Measurements from ENCODE around the gene ZBTB20. TPM values are rescaled to one million over a fixed set of nuclear protein-coding genes. Genes with fewer than 3 reads are reported as not detected.

The ZBTB20 gene
- polyA plus RNA-seq, 1 donor from 2014 or later: 42.6 TPM

- H3K27ac Mint-ChIP-seq: peak overlapping the region; percentile 36 to 61 (median 54)
Observed at GRCh38 chr3:114436182-114436581, 710.9 kb downstream of the ZBTB20 start.

GRCh38 chr3:114435386-114436115, 711.5 kb downstream of the ZBTB20 start:
- Mint-ChIP-seq H3K4me3 (peak overlapping the region in 1 of 4 donors; percentile 72), H3K27me3 (no peaks in the 10 kb centered on the region), H3K36me3 (peaks cover 6% of the 10 kb centered on the region), H3K27ac (peak overlapping the region; percentile 36 to 61 (median 54)), H3K4me1 (peaks cover 56 to 62% (median 60%) of the 10 kb centered on the region in 3 donors), H3K9me3 (no peaks in the 10 kb centered on the region)

More at GRCh38 chr3:114436182-114436581, 710.9 kb downstream of the ZBTB20 start:
- Mint-ChIP-seq H3K36me3 (peaks cover 4% of the 10 kb centered on the region), H3K27me3 (no peaks in the 10 kb centered on the region), H3K4me3 (peak overlapping the region in 2 of 4 donors; percentile 55 to 72), H3K4me1 (peaks cover 59 to 61% (median 59%) of the 10 kb centered on the region in 3 donors), H3K9me3 (no peaks in the 10 kb centered on the region)

- peaks cover 47 to 65% (median 55%) of the 10 kb centered on the region in 3 donors for H3K4me1 Mint-ChIP-seq
- H3K9me3 Mint-ChIP-seq: no peaks in the 10 kb centered on the region
- H3K27me3 Mint-ChIP-seq: no peaks in the 10 kb centered on the region
- H3K27ac Mint-ChIP-seq: peak overlapping the region in 2 of 3 donors; percentile 8 to 92
- H3K4me3 Mint-ChIP-seq: peak overlapping the region in 1 of 4 donors; percentile 49
- H3K36me3 Mint-ChIP-seq: peaks cover 1% of the 10 kb centered on the region
Observed at GRCh38 chr3:114432310-114432709, 714.8 kb downstream of the ZBTB20 start.

- Mint-ChIP-seq H3K36me3 (peaks cover 1% of the 10 kb centered on the region), H3K4me1 (peaks cover 32 to 50% (median 41%) of the 10 kb centered on the region in 3 donors), H3K27ac (peak overlapping the region; percentile 91 to 99 (median 98)), H3K27me3 (no peaks in the 10 kb centered on the region), H3K4me3 (peak overlapping the region; percentile 64 to 90 (median 78)), H3K9me3 (no peaks in the 10 kb centered on the region)
Observed at GRCh38 chr3:114428044-114428595, 719.0 kb downstream of the ZBTB20 start.

- Mint-ChIP-seq H3K4me1 (peaks cover 32 to 46% (median 42%) of the 10 kb centered on the region in 3 donors), H3K27ac (peak overlapping the region; percentile 91 to 99 (median 98)), H3K36me3 (peaks cover 1% of the 10 kb centered on the region)
Observed at GRCh38 chr3:114427285-114428043, 719.6 kb downstream of the ZBTB20 start.

GRCh38 chr3:114424337-114424736, 722.8 kb downstream of the ZBTB20 start:
- Mint-ChIP-seq H3K9me3 (no peaks in the 10 kb centered on the region), H3K4me1 (peaks cover 25 to 39% (median 34%) of the 10 kb centered on the region in 3 donors), H3K36me3 (no peaks in the 10 kb centered on the region), H3K27ac (peak overlapping the region in 1 of 3 donors; percentile 43), H3K27me3 (no peaks in the 10 kb centered on the region), H3K4me3 (no peak overlapping the region)

More at GRCh38 chr3:114427285-114428043, 719.6 kb downstream of the ZBTB20 start:
- Mint-ChIP-seq H3K9me3 (no peaks in the 10 kb centered on the region), H3K27me3 (no peaks in the 10 kb centered on the region), H3K4me3 (peak overlapping the region; percentile 64 to 90 (median 78))

GRCh38 chr3:114421204-114421603, 725.9 kb downstream of the ZBTB20 start:
- no peak overlapping the region for H3K4me3 Mint-ChIP-seq
- peak overlapping the region; percentile 8 to 89 (median 82) for H3K27ac Mint-ChIP-seq
- no peaks in the 10 kb centered on the region for H3K9me3 Mint-ChIP-seq
- no peaks in the 10 kb centered on the region for H3K27me3 Mint-ChIP-seq
- no peaks in the 10 kb centered on the region for H3K36me3 Mint-ChIP-seq
- H3K4me1 Mint-ChIP-seq: peaks cover 27 to 39% (median 32%) of the 10 kb centered on the region in 3 donors

GRCh38 chr3:114420072-114420471, 727.0 kb downstream of the ZBTB20 start:
- H3K27me3 Mint-ChIP-seq: no peaks in the 10 kb centered on the region
- peaks cover 28 to 33% (median 32%) of the 10 kb centered on the region in 3 donors for H3K4me1 Mint-ChIP-seq
- H3K27ac Mint-ChIP-seq: peak overlapping the region; percentile 8 to 89 (median 82)
- H3K9me3 Mint-ChIP-seq: no peaks in the 10 kb centered on the region
- no peaks in the 10 kb centered on the region for H3K36me3 Mint-ChIP-seq
- H3K4me3 Mint-ChIP-seq: no peak overlapping the region

GRCh38 chr3:114418724-114419543, 728.2 kb downstream of the ZBTB20 start:
- peak overlapping the region in 1 of 4 donors; percentile 64 for H3K4me3 Mint-ChIP-seq
- no peaks in the 10 kb centered on the region for H3K27me3 Mint-ChIP-seq
- peak overlapping the region; percentile 41 to 93 (median 56) for H3K27ac Mint-ChIP-seq
- H3K9me3 Mint-ChIP-seq: no peaks in the 10 kb centered on the region
- H3K4me1 Mint-ChIP-seq: peaks cover 28 to 36% (median 32%) of the 10 kb centered on the region in 3 donors
- no peaks in the 10 kb centered on the region for H3K36me3 Mint-ChIP-seq

- peak overlapping the region in 1 of 3 donors; percentile 93 for H3K27ac Mint-ChIP-seq
- H3K4me1 Mint-ChIP-seq: peaks cover 30 to 43% (median 35%) of the 10 kb centered on the region in 3 donors
- H3K4me3 Mint-ChIP-seq: no peak overlapping the region
- H3K9me3 Mint-ChIP-seq: no peaks in the 10 kb centered on the region
- no peaks in the 10 kb centered on the region for H3K27me3 Mint-ChIP-seq
- no peaks in the 10 kb centered on the region for H3K36me3 Mint-ChIP-seq
Observed at GRCh38 chr3:114418107-114418506, 729.0 kb downstream of the ZBTB20 start.

GRCh38 chr3:114417675-114418074, 729.4 kb downstream of the ZBTB20 start:
- Mint-ChIP-seq H3K4me3 (no peak overlapping the region), H3K27ac (no peak overlapping the region), H3K9me3 (no peaks in the 10 kb centered on the region), H3K27me3 (no peaks in the 10 kb centered on the region), H3K4me1 (peaks cover 32 to 46% (median 37%) of the 10 kb centered on the region in 3 donors), H3K36me3 (no peaks in the 10 kb centered on the region)

- Mint-ChIP-seq H3K36me3 (no peaks in the 10 kb centered on the region), H3K9me3 (no peaks in the 10 kb centered on the region), H3K4me1 (peaks cover 34 to 45% (median 38%) of the 10 kb centered on the region in 3 donors), H3K27me3 (no peaks in the 10 kb centered on the region), H3K4me3 (no peak overlapping the region), H3K27ac (no peak overlapping the region)
Observed at GRCh38 chr3:114417265-114417664, 729.8 kb downstream of the ZBTB20 start.

GRCh38 chr3:114411811-114412803, 735.0 kb downstream of the ZBTB20 start:
- Mint-ChIP-seq H3K36me3 (peaks cover 2% of the 10 kb centered on the region), H3K27ac (peak overlapping the region in 2 of 3 donors; percentile 11 to 15), H3K4me1 (peaks cover 23 to 34% (median 31%) of the 10 kb centered on the region in 3 donors), H3K9me3 (no peaks in the 10 kb centered on the region), H3K27me3 (no peaks in the 10 kb centered on the region), H3K4me3 (no peak overlapping the region)

Data from IgD-negative memory B cell (primary cell).